Activated CD8-positive, alpha-beta memory T cell treated with anti-CD3 and anti-CD28 coated beads for 24 hours (primary cell): ENCODE measurements around the gene FAM43B.
"Not testable (repeated sequence)": the region's sequence is repeated elsewhere in the genome, so short reads cannot be mapped to it uniquely, and the experiment has no call there.

Source experiments
- DNase-seq: peaks from one replicate; pipeline ENCODE4 v3.0.0-alpha.2; 2020

The FAM43B gene

GRCh38 chr1:20551945-20552727 lies at the start of gene FAM43B:
TSS of gene FAM43B (plus strand) at chr1:20552573. CDS start at chr1:20552974, 401 bp downstream.
- DNase-seq, result peak; percentile 58

DNA sequence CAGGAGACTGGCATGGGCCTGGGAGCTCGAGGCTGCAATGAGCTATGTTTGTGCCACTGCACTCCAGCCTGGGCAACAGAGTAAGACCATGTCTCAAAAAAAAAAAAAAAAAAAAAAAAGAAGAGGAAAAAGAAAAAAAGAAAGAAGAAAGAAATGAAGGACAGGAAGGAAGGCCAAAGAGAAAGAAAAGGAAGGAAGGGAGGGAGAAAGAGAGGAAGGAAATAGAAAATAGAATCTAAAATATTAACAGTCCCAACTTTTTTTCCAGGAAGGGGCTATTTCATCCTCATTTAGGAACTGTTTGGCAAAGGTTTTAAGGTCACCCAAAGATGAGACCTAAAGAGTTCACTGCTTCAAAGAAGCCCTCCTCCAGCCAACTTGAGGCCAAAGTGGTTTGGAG lies 46.9 kb upstream of the FAM43B start:
- DNase-seq, result no peak

GRCh38 chr1:20507248-20507563 lies 45.2 kb upstream of the FAM43B start:
- DNase-seq, result no peak

- peak; percentile 98 for DNase-seq
Observed at GRCh38 chr1:20507564-20508410, 44.6 kb upstream of the FAM43B start, which contains the start of gene MUL1. TSS of gene MUL1 (minus strand) at chr1:20508151. CDS start at chr1:20508024, 127 bp downstream.

- DNase-seq, result no peak
Observed at GRCh38 chr1:20508411-20508771, 44.0 kb upstream of the FAM43B start.

GRCh38 chr1:20511518-20512428 lies 40.6 kb upstream of the FAM43B start:
- DNase-seq, result no peak

GRCh38 chr1:20519609-20520262 lies 32.6 kb upstream of the FAM43B start:
- DNase-seq, result not testable (repeated sequence)

DNA sequence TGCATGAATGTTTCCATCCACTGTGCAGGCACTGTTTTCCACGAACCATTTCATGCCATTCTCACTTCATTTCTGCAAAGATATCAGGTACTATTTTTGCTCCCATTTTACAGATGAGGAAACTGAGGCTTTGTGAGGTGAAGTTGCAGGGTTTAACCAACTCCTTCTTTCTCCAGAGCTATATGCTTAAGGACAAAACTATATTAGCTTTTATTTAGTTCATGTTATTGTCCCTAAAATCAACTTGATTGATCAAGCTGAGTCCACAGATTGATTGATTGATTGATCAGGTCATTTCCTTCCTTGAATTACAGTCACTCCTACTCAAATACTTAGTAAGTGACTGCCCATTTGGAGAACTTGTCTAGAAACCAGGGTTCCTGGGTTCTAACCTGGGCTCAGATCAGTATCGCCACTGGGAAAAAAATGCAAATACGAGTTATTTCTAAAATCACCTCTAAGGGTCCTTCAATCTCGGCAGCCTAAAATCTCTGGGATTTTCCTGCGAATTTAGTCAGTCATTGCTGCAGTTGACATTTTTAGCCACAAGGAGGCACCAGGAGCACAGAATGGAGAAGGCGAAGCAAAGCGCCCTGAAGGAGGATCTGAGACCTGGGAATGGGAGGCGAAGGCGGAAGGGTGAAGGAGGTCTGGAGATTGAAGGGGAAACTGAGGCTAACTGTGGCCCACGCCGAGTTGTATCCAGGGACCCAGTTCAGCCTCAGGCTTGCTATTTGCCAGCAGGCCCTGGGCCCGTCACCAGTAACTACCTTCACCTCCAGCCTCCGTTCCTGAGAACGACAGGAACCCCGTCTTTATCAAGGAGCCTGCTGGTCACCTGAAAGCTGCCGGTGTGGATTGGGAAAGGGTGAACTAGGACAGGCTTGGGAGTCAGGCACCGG lies 30.2 kb upstream of the FAM43B start:
- peak; percentile 85 for DNase-seq

DNA sequence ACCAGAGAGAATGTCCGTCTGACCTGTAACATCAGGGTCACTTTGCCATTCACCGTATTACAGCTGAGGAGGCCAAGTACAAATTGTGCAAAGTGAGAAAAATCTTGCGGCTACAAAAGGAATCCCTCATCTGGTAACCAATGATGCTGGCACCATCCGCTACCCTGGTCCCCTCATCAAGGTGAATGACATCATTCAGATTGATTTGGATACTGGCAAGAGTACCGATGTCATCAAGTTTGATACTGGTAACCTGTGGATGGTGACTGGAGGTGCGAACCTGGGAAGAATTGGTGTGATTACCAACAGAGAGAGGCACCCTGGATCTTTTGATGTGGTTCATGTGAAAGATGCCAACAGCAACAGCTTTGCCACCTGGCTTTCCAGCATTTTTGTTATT lies 26.1 kb upstream of the FAM43B start:
- DNase-seq, result no peak

DNA sequence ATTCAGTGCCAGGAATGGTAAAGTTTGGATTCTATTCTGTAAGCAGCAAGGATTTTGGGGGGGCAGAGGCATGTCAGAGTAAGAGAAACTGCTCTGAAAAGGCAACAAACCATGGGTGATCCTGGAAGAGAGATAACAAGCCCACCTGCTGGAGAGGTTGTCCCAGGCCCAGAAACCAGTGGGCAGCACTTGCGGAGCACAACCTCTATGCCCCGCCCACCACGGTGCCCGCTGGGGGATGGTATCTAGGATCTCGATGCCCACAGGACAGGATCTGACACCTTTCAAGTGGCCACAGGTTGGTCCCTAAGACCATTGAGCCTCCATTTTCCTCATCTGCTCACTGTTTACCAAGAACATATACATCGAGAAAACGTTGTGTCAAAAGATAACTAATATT lies 24.2 kb upstream of the FAM43B start:
- DNase-seq, result no peak

GRCh38 chr1:20530306-20530705 lies 22.1 kb upstream of the FAM43B start:
- DNase-seq, result no peak

- no peak for DNase-seq
Observed at GRCh38 chr1:20530901-20531300, 21.5 kb upstream of the FAM43B start.

- no peak for DNase-seq
Observed at GRCh38 chr1:20533635-20534034, 18.7 kb upstream of the FAM43B start.

GRCh38 chr1:20534659-20535417 lies 17.5 kb upstream of the FAM43B start:
- DNase-seq, result no peak

DNA sequence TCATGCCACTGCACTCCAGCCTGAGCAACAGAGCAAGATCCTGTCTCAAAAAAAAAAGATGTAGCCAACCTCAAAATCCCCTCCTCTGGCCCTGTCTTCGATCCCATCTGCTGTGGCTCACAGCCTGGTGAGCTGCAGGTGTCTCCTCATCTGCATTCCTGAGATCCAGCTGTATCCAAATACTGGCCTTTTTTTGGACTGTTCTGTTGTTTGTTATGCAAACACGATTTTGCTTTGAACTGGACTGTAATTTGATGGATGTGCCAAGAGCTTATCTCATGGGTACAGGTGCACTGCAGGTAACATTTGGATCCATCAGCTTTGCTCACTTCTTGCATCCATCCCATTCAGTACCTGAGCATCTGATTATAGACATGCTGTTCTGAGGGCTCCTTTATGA lies 14.1 kb upstream of the FAM43B start:
- DNase-seq, result no peak

GRCh38 chr1:20538760-20539551 lies 13.4 kb upstream of the FAM43B start:
- no peak for DNase-seq

- no peak for DNase-seq
Observed at GRCh38 chr1:20540281-20540680, 12.1 kb upstream of the FAM43B start.

- DNase-seq, result no peak
Observed at GRCh38 chr1:20546637-20547036, 5.7 kb upstream of the FAM43B start.

GRCh38 chr1:20551161-20551560 lies 1.2 kb upstream of the FAM43B start:
- DNase-seq, result no peak
